ENCODE measurements around the gene CCDC90B. TPM values are rescaled to one million over a fixed set of nuclear protein-coding genes. Genes with fewer than 3 reads are reported as not detected.

The CCDC90B gene
- total RNA-seq, 4 donors from 2014 or later, result 7.4 to 87.1 (median 47.7) TPM

- H3K4me3 ChIP-seq, result no peak overlapping the region
- H3K9me3 ChIP-seq, result no peaks in the 10 kb centered on the region
- TF ChIP-seq POLR2A (IDR thresholded peaks at IDR 0.05) (no peak), CTCF (IDR thresholded peaks at IDR 0.05) (no peak)
- no peak overlapping the region for H3K27ac ChIP-seq
- no peaks in the 10 kb centered on the region for H3K36me3 ChIP-seq
- DNase-seq, result no peak
- H3K27me3 ChIP-seq, result no peaks in the 10 kb centered on the region
- intact Hi-C loops (cut with DNase I; ENCODE audit: low total_unique reads), result no loop called here
- H3K4me1 ChIP-seq, result no peaks in the 10 kb centered on the region
Observed at GRCh38 chr11:83294208-83294607, 8.0 kb upstream of the CCDC90B start.

GRCh38 chr11:83293457-83293774 lies 7.2 kb upstream of the CCDC90B start:
- Histone ChIP-seq H3K4me3 (no peak overlapping the region), H3K4me1 (no peaks in the 10 kb centered on the region), H3K9me3 (no peaks in the 10 kb centered on the region), H3K27ac (no peak overlapping the region), H3K27me3 (no peaks in the 10 kb centered on the region), H3K36me3 (no peaks in the 10 kb centered on the region)
- intact Hi-C loops (cut with DNase I; ENCODE audit: low total_unique reads), result no loop called here
- DNase-seq, result no peak
- TF ChIP-seq CTCF (IDR thresholded peaks at IDR 0.05) (no peak), POLR2A (IDR thresholded peaks at IDR 0.05) (no peak)

- Histone ChIP-seq H3K9me3 (no peaks in the 10 kb centered on the region), H3K36me3 (no peaks in the 10 kb centered on the region), H3K27me3 (no peaks in the 10 kb centered on the region), H3K4me1 (no peaks in the 10 kb centered on the region), H3K27ac (peak overlapping the region in 1 of 2 donors; percentile 7), H3K4me3 (no peak overlapping the region)
- peak in 1 of 2 donors; percentile 24 for DNase-seq
- intact Hi-C loops (cut with DNase I; ENCODE audit: low total_unique reads), result no loop called here
- TF ChIP-seq POLR2A (IDR thresholded peaks at IDR 0.05), result no peak
- TF ChIP-seq CTCF (IDR thresholded peaks at IDR 0.05), result peak; percentile 51 to 68 (median 60)
Observed at GRCh38 chr11:83292709-83293456, 6.7 kb upstream of the CCDC90B start.

- Histone ChIP-seq H3K27ac (no peak overlapping the region), H3K4me1 (no peaks in the 10 kb centered on the region), H3K27me3 (no peaks in the 10 kb centered on the region), H3K36me3 (no peaks in the 10 kb centered on the region), H3K9me3 (no peaks in the 10 kb centered on the region), H3K4me3 (no peak overlapping the region)
- no peak for DNase-seq
- intact Hi-C loops (cut with DNase I; ENCODE audit: low total_unique reads), result no loop called here
- TF ChIP-seq CTCF (IDR thresholded peaks at IDR 0.05) (no peak), POLR2A (IDR thresholded peaks at IDR 0.05) (no peak)
Observed at GRCh38 chr11:83287631-83288030, 1.5 kb upstream of the CCDC90B start.

- Histone ChIP-seq H3K36me3 (no peaks in the 10 kb centered on the region), H3K4me3 (peak overlapping the region; percentile 90 to 94), H3K27ac (peak overlapping the region; percentile 99), H3K4me1 (no peaks in the 10 kb centered on the region), H3K27me3 (no peaks in the 10 kb centered on the region), H3K9me3 (no peaks in the 10 kb centered on the region)
- no peak for DNase-seq
- TF ChIP-seq CTCF (IDR thresholded peaks at IDR 0.05), result no peak
- TF ChIP-seq POLR2A (IDR thresholded peaks at IDR 0.05), result no peak
- intact Hi-C loops (cut with DNase I; ENCODE audit: low total_unique reads), result no loop called here
Observed at GRCh38 chr11:83285151-83285770, 906 bp downstream of the CCDC90B start.
